AG04449 (cell line): Measurements from ENCODE around the gene GRK3.
"Not testable (repeated sequence)": the region's sequence is repeated elsewhere in the genome, so short reads cannot be mapped to it uniquely, and the experiment has no call there.

ENCODE experiments used
- CTCF ChIA-PET: fragments of 350-600 bp; formaldehyde crosslinking; extraction: SDS; loops from one replicate; lab custom pipeline; 2021; ENCODE audit warnings: antibody characterized with exemption; lab: Yijun Ruan, JAX
- POLR2A ChIA-PET: fragments of 400-600, 350-600 bp; formaldehyde crosslinking; extraction: SDS; loops from one replicate; lab custom pipeline; 2020; ENCODE audit warnings: antibody characterized with exemption, inconsistent platforms; lab: Yijun Ruan, JAX
- DNase-seq: peaks from one replicate; pipeline ENCODE4 v3.0.0-alpha.2; 2010; ENCODE audit warnings: low read depth, low spot score
- H3K4me3 ChIP-seq: 2 replicates; pipeline ENCODE4 v1.5.1; 2011; ENCODE audit warnings: low read depth, mild to moderate bottlenecking, control low read depth, low read length
- CTCF ChIP-seq: IDR thresholded peaks from one replicate; pipeline ENCODE4 v1.5.1; 2011; ENCODE audit warnings: mild to moderate bottlenecking, moderate library complexity, low read length, control low read depth, inconsistent platforms; ENCODE audit not compliant: insufficient read depth; ENCODE audit errors: missing control alignments

Gene GRK3

GRCh38 chr22:25569361-25569760 lies 4.9 kb downstream of the GRK3 start:
- CTCF ChIA-PET: no interaction called here
- no peak overlapping the region for H3K4me3 ChIP-seq

GRCh38 chr22:25569983-25570382 lies 5.5 kb downstream of the GRK3 start:
- ChIA-PET POLR2A (no interaction called here), CTCF (no interaction called here)
- H3K4me3 ChIP-seq: no peak overlapping the region
- DNase-seq: no peak
- no peak for TF ChIP-seq CTCF

More at GRCh38 chr22:25569361-25569760, 4.9 kb downstream of the GRK3 start:
- POLR2A ChIA-PET: no interaction called here
- TF ChIP-seq CTCF: no peak
- no peak for DNase-seq

GRCh38 chr22:25570486-25570885 lies 6.0 kb downstream of the GRK3 start:
- CTCF ChIA-PET: no interaction called here
- no peak for TF ChIP-seq CTCF

GRCh38 chr22:25571969-25572707 lies 7.7 kb downstream of the GRK3 start:
- H3K4me3 ChIP-seq, CTCF ChIA-PET: not testable (repeated sequence)

More at GRCh38 chr22:25570486-25570885, 6.0 kb downstream of the GRK3 start:
- no peak for DNase-seq
- H3K4me3 ChIP-seq: no peak overlapping the region
- POLR2A ChIA-PET: no interaction called here

GRCh38 chr22:25572708-25573171 lies 8.3 kb downstream of the GRK3 start:
- ChIA-PET POLR2A (no interaction called here), CTCF (no interaction called here)
- DNase-seq: no peak
- H3K4me3 ChIP-seq: no peak overlapping the region
- no peak for TF ChIP-seq CTCF

More at GRCh38 chr22:25571969-25572707, 7.7 kb downstream of the GRK3 start:
- DNase-seq, POLR2A ChIA-PET: not testable (repeated sequence)

GRCh38 chr22:25573841-25574240 lies 9.4 kb downstream of the GRK3 start:
- no peak overlapping the region for H3K4me3 ChIP-seq
- POLR2A ChIA-PET: no interaction called here
- CTCF ChIA-PET: no interaction called here
- no peak for TF ChIP-seq CTCF
- no peak for DNase-seq

GRCh38 chr22:25574736-25575135 lies 10.3 kb downstream of the GRK3 start:
- ChIA-PET POLR2A (no interaction called here), CTCF (no interaction called here)
- no peak for DNase-seq
- H3K4me3 ChIP-seq: no peak overlapping the region
- TF ChIP-seq CTCF: no peak

- POLR2A ChIA-PET, DNase-seq, CTCF ChIA-PET, H3K4me3 ChIP-seq: not testable (repeated sequence)
Measured at GRCh38 chr22:25575674-25576392, 11.4 kb downstream of the GRK3 start.

- DNase-seq, CTCF ChIA-PET, H3K4me3 ChIP-seq, POLR2A ChIA-PET: not testable (repeated sequence)
Measured at GRCh38 chr22:25581452-25581851, 17.0 kb downstream of the GRK3 start.
